GM23248 (cell line): ENCODE measurements around the gene ADAM12.

ENCODE experiments used
- EZH2 ChIP-seq: fragments of 200-600 bp; sonication (generic); IDR thresholded peaks from 2 replicates; pipeline ENCODE4 v1.6.1; 2018; ENCODE audit warnings: antibody characterized with exemption, mild to moderate bottlenecking; ENCODE audit not compliant: insufficient read depth, poor library complexity, severe bottlenecking
- EZH2phosphoT487 ChIP-seq: fragments of 200-600 bp; sonication (generic); IDR thresholded peaks from 2 replicates; pipeline ENCODE4 v1.6.1; 2018; ENCODE audit warnings: antibody characterized with exemption, moderate library complexity, mild to moderate bottlenecking, low read depth; ENCODE audit not compliant: insufficient read depth

DNA sequence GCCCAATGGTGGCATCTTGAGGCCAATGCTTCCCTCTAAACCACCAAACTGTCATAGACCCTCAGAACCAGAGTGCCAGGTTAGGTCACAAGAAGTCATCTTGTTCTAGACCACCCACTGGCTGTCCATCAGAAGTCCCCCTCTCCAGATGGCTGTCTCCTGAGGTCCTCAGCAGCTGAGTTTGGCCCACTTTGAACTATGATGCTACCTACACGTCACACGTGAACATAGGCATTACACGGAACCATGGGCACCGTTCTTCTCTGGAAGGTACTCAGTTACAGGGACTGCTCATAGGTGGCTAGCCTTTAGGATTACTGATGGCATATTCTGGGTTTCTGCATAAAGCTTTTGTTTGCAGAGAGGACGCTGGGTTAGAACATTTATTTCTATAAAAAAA, 166.4 kb downstream of the ADAM12 start:
- TF ChIP-seq EZH2 (no peak), EZH2phosphoT487 (no peak)
